GM19240 (cell line): ENCODE measurements around the gene NPRL2.

Source experiments
- DNase-seq: peaks from one replicate; pipeline ENCODE4 v3.0.0; 2011; ENCODE audit warnings: low spot score; ENCODE audit not compliant: insufficient read length

Gene NPRL2

DNA sequence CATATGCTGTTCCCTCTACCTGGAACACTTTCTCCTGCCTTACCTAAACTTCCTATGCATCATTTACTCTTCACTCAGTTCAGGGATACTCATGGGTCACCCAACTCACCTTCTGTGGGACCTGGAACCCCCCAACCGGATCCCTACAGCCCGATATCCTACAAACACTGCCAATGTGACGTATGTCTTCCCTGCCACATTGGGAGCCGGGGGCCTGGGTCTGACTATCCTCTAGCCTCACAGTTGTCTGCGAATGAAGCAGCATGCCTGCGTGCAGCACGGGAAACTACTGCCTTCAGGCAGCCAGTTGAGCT lies 405 bp downstream of the NPRL2 start:
- no peak for DNase-seq

DNA sequence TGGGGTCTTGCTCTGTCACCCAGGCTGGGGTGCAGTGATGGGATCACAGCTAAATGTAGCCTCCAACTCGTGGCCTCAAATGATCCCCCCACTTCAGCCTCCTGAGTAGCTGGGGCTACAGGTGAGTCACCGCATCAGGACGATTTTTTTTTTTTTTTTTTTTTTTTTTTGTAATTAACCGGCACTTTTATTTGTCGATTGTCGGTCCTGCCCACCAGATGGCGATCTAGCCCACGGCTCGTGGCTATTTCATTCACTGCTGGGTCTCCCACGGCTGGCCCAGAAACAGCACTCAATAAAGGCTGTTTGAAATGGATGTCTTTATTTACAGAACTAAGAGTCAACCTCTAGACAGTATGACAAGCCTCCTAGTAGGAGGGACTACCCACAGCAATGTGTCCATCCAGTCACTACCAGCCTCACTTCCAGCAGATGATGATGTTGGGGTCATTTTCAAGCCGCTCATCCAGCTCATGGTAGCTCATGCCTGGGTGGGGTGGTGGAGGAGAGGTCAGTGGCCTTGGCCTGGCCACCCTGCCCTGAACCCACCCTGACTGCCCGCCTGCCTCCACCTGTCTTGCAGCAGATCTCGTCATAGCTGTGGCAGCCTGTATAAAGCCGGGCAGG lies 3.3 kb downstream of the NPRL2 start:
- DNase-seq, result no peak

DNA sequence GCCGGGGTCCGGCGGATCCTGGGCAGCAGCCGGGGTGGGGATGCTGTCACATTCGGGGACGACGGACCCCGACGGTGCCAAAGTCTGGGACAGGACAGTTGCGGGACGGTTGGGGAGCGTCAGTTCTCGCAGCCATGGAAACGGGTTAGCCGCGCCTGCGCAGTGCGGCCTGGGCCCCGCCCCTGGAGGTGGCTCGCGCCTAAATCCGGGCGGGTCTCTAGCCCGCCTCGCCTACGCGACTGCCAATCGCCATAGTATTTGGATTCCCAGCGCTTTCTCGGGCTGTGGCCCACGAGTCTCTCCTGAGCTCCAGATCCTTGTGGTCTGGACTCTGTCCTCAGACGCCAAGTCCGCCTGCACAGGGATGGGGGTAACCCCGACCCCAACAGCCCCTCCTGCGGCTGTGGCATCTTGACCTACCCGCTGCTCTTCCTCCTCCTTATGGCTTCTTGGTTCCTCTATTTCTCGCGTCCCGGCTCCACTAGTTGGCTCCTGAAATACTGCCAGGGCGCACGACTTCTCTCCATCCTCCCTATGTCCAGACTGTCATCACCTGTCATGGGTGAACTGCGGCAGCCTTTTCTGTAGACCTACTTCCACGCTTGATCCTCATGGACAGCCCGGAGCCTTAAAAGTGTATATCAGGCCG lies 4.9 kb downstream of the NPRL2 start, which contains the start of gene ZMYND10:
Gene ZMYND10, minus strand, starts transcription at position 147 of the 649 bp plus-strand sequence. CDS start 153 bp downstream, outside the sequence.
- DNase-seq, result peak; percentile 51

DNA sequence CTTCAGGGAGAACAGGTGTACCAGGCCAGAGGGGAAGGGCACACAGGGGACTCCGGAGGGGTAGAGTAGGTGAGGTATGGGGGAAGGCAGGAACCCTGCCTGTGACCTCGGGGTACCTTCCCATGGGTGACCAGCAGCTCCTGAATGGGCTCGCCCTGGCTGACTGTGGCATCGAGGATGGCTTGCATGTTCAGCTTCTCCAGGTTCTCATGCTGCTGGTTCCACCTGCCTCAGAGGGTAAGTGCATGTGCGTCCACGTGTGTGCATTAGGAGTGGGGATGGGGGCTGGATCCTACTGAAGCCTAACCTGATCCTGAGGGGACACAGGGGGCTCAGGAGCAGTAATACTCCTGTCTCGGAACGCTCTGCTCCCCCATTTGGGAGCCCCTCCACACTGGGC lies 5.6 kb downstream of the NPRL2 start:
- DNase-seq, result no peak

DNA sequence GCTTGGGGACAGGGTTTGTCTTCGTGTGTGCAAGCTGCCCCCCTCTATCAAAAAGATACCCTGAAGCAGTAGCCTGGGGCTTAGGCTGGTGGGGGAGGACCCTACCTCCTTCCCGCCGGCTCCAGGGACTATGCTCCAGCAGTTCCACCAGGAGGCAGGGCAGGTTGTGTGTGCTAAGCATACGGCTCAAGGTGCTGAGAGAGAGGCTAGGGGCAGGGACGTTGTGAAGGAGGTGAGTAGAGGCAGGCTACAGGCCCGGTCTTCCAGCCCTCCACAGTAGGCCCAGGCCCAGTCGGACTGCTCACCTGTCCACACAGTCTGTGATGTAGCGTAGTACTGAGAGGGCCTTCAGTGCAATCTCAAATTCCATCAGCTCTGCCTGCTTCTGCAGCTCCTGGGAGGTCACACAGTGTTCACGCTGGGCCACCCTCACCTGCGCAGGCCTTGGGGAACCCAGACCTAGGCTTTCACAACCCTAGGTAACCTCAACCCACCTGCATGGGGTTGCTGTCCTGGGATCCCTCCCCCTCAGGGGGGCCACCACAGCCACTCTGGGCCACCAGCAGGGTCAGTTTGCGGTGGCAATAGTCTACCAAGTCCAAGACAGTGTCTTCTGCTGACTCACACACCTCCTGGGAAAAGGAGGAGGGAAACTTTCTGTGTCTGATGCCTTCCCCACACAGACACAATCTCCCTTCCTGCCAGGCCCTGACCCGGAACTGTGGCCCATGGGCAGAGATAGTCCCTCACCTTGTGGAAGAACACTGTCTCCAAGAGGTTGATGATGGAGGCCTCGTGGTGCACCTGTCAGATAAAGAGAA lies 7.6 kb downstream of the NPRL2 start:
- no peak for DNase-seq

DNA sequence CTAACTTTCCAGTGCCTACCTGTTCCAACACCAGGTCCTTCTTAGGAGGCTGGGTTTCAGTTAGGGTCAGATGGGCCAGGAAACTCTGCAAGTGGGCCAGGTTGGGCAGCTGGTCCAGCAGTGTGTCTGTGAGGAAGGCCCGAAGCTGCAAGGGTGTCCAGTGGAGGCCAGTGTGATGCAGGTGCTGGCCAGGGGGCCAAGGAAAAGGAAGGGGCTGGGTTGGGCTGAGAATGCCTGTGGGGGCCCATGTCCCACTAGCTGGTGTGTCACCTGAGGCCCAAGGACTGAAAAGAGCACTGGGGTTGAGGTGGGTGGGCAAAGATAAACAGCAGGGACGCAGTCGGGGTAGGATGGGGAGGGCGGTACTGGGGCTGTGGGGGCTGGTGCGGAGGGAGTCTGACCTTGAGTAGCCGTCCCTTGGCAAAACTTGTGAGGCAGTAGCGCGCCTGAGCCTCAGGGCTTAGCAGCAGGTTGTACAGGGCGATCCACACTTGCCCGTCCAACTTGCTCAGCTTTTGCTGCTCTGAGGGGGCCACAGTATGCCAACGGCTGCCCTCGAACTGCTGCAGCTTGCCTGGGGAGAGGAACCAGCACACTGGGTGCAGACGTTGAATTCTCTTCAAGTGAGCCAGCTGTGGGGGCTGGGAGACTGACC lies 8.5 kb downstream of the NPRL2 start:
- DNase-seq, result no peak

DNA sequence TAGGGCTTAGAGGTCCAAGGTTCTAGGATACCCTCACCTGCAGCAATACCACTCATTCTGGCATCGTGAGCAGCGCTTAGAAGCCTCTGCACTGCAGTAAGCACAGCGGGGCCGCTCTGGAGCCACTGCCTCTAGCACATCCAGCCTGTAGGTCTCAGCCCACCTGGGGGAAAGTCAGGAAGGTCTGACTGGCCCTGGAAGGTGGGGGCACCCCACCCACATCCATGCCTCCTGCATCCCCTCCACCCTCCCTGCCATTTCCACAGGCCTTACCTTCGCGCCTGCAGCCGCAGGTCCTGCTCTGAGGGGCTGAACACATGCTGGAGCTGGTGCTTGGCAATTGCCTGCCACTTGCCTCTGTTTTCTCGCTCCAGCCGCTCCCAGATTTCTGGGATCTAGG lies 9.0 kb downstream of the NPRL2 start:
- DNase-seq, result no peak

DNA sequence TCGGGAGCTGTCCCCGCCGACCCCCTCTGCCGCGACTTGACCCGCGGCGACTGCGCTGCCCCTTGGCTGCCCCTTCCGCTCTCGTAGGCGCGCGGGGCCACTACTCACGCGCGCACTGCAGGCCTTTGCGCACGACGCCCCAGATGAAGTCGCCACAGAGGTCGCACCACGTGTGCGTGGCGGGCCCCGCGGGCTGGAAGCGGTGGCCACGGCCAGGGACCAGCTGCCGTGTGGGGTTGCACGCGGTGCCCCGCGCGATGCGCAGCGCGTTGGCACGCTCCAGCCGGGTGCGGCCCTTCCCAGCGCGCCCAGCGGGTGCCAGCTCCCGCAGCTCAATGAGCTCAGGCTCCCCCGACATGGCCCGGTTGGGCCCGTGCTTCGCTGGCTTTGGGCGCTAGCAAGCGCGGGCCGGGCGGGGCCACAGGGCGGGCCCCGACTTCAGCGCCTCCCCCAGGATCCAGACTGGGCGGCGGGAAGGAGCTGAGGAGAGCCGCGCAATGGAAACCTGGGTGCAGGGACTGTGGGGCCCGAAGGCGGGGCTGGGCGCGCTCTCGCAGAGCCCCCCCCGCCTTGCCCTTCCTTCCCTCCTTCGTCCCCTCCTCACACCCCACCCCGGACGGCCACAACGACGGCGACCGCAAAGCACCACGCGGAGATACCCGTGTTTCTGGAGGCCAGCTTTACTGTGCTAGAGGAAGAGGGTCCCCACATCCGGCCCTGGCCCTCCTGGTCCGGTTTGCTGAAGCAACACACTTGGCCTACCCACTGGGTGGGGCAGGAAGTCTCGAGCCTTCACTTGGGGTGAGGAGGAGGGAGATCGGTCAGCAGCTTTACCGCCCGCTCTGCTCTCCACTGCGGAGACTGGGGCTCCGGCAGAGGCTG lies 9.9 kb downstream of the NPRL2 start, which contains the start of gene RASSF1:
Gene RASSF1, minus strand, starts transcription at position 389 of the 882 bp plus-strand sequence. Its CDS starts 31 bp downstream, at position 358.
- peak; percentile 51 for DNase-seq

DNA sequence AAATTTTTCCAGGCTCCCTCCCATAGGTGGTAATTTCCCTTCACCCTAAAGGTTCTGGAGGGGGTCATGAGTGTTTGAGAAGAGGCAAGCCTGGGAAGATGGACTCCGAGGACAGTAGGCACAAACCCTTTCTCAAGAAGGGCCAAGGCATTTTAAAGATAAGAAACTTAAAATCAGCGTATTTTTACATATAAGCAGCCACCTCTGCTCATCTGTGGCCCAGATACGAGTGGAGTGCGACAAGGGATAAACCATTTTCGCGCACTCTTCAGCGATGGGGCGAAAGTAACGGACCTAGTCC lies 10.5 kb downstream of the NPRL2 start:
- no peak for DNase-seq

DNA sequence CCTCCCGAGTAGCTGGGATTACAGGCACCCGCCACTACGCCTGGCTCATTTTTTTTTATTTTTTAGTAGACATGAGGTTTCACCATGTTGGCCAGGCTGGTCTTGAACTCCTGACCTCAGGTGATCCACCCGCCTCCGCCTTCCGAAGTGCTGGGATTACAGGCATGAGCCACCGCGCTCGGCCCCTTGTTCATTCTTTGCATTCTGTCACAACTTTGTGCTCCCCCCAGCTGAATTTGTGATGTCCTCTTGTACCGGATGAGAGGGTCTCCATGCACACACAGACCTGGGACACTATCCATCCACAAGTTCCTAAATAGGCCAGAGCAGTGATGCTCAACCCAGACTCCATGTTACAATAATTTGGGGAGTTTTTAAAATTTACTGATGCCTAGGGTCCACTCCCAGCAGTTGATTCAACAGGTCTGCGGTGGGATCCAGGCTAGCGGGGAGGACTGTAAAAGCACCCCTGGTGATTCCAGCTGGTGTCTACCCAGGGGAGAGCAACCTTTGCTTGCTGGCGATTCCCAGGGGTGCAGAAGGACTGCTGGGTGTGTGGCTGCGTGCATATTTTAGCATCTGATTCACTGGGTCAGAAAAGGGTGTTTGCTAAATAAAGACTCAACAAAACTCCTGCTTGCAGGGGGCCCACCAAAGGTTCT lies 11.0 kb downstream of the NPRL2 start:
- DNase-seq, result no peak

DNA sequence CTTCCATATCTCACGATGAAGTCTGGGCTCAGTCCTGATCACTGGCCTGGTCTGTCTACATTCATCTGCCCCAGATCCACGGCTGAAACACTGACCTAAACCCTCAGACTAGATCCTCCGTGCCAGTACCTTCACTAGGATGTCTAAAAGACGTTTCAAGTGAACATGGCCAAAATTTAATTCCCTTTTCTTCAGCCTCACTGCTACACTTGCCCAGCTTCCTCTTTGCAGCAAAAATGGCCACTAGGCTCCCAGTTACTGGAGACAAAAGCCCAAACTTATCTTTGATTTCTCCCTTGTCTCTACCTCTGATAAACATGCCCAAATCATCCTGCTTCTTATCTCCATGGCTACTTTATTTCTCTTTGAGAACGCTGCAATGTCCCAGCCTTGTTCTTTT lies 11.6 kb downstream of the NPRL2 start:
- no peak for DNase-seq

DNA sequence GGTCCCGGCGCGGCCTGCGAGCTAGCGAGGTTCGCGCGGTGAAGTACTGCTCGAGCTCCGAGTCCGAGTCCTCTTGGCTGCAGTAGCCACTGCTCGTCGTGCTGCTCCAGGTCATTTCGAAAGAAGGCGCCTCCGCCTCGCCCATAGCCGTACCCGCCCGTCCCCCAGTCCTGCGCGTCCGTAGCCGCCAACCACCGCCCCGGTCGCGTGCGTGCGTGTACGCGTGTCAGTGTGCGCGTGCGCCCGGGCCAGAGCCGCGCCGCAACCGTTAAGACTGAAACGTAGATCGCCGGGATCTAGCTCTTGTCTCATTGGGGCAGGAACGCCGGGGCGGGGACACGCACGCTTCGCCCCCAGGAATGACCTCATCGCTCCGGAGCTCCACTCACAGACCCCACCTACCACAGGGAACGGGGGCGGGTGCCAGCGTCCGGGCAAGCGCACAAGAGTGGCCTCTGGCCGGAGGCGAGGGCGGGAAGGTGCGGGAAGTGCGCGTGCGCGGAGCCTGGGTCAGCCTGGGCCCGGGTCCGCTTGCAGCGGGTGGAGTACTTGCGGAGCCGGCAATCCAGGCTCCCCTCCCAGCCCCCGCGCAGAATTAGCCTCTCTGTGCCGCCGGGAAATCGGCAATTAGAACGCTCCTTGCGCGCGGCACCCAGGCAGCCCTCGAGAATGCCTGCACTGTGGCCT lies 13.3 kb downstream of the NPRL2 start:
- DNase-seq, result peak; percentile 96

DNA sequence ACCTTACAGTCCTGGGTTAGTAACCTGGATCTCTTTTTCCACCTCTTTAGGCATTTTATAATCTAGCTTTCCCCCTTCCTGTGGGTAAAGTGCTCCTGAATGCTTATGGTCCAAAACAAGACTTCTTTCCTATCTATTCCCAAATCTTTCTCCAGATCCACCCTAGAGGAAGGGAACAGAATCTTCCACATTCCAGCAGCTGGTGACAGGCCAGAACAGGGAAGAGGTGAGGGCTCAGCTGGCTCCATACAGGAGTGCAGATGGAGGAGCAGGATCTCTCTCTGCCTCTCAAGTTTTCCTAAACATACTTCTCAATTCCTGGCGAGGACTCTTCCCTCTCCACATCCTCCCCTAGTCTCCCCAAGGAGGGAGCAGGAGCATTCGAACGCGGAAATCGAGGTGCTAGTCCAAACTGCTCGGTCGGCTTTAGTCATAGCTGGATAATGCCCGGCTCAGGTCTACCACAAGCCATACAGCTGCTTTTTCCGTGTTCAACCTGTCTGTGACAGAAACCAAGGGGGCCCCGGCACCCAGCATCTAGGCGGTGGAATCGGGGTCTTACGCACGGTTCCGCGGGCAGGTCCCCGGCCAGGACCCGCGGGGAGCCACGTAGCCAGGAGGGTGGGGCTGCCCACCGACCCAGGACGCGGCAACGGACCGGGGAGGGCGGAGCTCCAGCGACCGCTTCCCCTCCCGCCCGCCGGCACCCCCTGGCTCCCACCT lies 14.0 kb downstream of the NPRL2 start:
- peak; percentile 30 for DNase-seq

DNA sequence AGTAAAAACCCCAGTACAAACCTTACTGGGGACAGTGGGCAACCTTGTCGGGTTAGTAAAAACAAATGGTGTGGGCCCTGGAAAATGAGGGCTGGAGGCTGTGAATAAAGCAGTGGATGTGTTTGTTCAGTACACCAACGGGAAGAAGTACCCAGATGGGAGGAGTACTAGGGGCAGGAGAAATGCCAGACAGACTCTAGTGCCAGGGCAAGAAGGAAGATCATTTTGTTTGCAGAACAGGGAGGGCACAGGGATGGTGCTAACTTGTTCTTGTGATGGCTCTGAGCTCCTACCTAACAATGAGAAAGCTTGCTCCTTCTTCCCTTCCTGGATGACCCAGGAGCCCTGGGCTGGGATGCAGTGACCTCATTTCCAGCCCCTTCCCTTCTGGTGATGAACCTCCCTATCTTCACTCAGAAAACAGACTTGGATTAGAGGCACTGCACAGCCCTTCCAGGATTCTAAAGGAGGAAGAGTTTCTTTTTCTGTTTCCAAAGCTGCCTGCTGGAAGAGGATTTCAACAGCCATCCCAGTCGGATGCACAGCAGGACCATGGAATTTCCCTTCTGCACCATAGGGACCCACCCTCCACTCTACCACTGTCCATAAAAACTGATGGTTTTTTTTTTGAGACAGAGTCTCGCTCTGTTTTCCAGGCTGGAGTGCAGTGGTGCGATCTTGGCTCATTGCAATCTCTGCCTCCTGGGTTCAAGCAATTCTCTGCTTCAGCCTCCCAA lies 16.1 kb downstream of the NPRL2 start:
- no peak for DNase-seq

DNA sequence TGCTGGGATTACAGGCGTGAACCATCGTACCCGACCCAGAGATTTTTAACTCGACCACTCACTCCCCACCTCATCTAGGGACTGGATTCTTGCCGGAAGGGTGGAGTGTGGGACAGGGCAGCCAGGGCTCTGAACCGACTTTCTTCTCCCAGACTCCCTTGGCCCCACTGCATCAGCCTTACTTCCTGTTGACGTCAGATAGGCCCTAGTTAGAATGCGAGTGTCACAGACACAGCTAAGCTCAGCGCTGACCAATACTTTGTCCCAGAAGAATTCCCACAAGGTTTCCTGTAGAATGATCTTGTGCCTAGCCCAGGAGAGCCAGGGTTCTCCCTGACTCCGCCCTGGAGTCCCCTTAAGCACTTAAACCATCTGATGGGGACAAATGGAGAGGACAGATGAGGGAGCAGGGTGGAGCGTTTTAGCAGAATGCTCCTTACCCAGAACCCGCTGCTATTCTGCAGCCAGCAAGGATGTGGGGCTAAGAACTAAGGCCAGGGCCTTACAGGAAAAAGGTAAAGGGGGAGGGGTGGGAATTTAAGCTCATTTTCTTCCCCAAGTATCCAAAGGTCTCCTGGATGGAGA lies 16.7 kb downstream of the NPRL2 start:
- no peak for DNase-seq

DNA sequence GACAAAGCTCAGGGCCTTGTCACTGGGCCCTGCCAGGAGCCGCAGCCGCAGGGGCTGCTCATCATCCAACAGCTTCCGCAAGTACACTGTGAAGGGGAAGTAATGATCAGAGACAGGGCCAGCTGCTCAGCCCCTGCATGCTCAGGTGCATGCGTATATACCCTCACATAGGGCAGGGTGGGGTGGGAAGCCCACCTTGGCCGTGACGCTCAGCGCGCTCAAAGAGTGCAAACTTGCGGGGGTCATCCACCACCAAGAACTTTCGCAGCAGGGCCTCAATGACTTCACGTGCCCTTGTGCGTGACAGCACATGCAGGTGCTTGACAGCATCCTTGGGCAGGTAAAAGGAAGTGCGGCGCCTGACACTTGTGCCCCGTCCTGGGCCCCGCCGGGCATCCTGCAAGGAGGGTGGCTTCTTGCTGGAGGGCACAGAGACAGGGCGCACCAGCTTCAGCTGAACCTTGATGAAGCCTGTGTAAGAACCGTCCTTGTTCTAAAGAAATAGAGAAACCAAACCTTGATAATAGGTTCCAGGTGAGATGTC lies 19.1 kb downstream of the NPRL2 start:
- DNase-seq, result no peak

DNA sequence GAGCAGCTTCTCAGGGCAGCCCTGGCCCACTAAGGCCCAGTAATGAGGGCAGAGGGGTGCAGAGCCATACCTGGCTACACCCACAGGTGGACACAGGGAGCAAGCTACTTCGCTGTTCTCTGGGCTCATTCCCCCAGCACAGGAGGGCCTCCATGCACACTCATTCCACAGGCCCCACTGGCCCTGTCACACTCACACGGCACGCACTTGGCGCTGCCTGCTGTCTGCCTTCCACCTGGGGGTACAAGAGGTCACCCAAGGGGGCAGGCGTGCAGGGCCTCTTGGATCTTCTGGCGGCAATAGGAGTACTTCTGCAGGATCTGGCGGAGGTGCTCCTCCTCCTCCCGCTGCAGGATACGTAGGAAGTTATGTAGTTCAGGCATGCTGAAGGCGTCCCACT lies 20.2 kb downstream of the NPRL2 start:
- no peak for DNase-seq
